Measurements from ENCODE around the gene EEF1A2. TPM values are rescaled to one million over a fixed set of nuclear protein-coding genes. Genes with fewer than 3 reads are reported as not detected.

The EEF1A2 gene
- polyA plus RNA-seq, 2 of the 4 experiments (the other 2 are of a cell fraction), result 16.3 to 129 TPM

DNA sequence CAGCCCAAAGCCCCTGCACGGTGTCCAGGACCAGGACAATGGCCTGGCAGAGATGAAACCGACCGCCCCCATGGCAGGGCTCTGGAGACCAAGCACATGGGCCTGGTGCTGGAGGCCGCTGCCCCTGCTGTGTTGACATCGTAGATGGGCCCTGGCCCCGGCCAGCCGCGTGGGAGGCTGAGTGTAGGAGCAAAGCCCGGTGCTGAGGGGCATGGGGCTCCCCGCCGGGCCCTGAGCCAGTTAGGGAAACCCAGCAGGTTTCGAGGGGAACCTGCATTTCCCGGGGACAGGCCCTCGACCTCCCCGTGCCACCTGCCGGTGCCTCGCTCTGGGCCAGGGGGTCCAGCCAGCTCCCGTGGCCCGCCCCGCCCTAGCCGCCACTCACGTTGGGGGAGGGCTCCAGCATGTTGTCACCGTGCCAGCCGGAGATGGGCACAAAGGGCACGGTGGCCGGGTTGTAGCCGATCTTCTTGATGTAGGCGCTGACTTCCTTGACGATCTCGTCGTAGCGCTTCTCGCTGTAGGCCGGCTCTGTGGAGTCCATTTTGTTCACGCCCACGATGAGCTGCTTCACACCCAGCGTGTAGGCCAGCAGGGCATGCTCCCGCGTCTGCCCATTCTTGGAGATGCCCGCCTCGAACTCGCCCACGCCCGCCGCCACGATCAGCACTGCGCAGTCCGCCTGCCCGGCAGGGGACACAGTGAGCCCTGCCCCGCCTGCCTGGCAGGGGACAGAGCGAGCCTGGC, 4.3 kb downstream of the EEF1A2 start (continued):
- TF ChIP-seq, protein P1, sequence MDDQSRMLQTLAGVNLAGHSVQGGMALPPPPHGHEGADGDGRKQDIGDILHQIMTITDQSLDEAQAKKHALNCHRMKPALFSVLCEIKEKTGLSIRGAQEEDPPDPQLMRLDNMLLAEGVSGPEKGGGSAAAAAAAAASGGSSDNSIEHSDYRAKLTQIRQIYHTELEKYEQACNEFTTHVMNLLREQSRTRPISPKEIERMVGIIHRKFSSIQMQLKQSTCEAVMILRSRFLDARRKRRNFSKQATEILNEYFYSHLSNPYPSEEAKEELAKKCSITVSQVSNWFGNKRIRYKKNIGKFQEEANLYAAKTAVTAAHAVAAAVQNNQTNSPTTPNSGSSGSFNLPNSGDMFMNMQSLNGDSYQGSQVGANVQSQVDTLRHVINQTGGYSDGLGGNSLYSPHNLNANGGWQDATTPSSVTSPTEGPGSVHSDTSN (IDR thresholded peaks at IDR 0.05), result no peak
- TF ChIP-seq HEYL (CRISPR knock-in tag; IDR thresholded peaks at IDR 0.05) (no peak), ZNF302 (CRISPR knock-in tag; IDR thresholded peaks at IDR 0.05) (no peak)

DNA sequence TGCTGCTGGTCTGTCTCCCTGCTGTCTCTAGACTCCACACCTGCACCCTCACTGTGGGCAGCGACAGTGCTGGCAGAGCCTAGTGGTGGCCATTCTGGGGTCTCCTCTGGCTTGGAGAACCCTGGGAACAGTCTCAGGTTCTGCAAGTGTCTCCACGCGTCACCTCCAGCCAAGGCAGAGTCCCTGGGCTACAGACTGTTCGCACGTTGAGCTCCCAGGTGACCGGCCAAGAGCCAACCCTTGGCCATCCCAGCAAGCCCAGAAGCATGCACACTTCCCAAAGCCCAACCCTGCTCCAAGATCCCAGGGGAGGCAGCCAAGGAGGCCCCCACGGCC, 4.8 kb downstream of the EEF1A2 start:
- H3K4me3 ChIP-seq, result no peak overlapping the region
- POLR2A ChIA-PET, result interaction anchor here (1.5 kb wide), 1 partner anchor 27 kb away, joined by 12 read pairs; the partner anchor contains the start of gene PPDPF
- CTCF ChIA-PET, result interaction anchor here (0.9 to 2.1 kb wide), 6 partner anchors 9 to 271 kb away, joined by 3 to 6 read pairs (median 3); partner anchors contain the start of gene PPDPF
- WGBS (ENCODE audit: missing lambda C conversion rate), result 91% methylated on average over 4 of the region's 7 CpGs
- DNase-seq (ENCODE audit: low read depth in 1 of 2, low spot score in 1 of 2) (no peak), ATAC-seq (no peak), FAIRE-seq (no peak)
- no peak overlapping the region for H3K27ac ChIP-seq
- TF ChIP-seq CHD4 (IDR thresholded peaks at IDR 0.05; ENCODE audit: borderline replicate concordance) (no peak), HDAC2 (IDR thresholded peaks at IDR 0.05) (no peak), NR3C1 (IDR thresholded peaks at IDR 0.05) (no peak), ZNF302 (CRISPR knock-in tag; IDR thresholded peaks at IDR 0.05) (no peak), BHLHE40 (IDR thresholded peaks at IDR 0.05; ENCODE audit: low read depth, low read length) (no peak), RARB (CRISPR knock-in tag; IDR thresholded peaks at IDR 0.05) (no peak), KDM5A (IDR thresholded peaks at IDR 0.05) (no peak), TP53 (CRISPR knock-in tag; IDR thresholded peaks at IDR 0.05) (no peak)
- TF ChIP-seq, protein P2, sequence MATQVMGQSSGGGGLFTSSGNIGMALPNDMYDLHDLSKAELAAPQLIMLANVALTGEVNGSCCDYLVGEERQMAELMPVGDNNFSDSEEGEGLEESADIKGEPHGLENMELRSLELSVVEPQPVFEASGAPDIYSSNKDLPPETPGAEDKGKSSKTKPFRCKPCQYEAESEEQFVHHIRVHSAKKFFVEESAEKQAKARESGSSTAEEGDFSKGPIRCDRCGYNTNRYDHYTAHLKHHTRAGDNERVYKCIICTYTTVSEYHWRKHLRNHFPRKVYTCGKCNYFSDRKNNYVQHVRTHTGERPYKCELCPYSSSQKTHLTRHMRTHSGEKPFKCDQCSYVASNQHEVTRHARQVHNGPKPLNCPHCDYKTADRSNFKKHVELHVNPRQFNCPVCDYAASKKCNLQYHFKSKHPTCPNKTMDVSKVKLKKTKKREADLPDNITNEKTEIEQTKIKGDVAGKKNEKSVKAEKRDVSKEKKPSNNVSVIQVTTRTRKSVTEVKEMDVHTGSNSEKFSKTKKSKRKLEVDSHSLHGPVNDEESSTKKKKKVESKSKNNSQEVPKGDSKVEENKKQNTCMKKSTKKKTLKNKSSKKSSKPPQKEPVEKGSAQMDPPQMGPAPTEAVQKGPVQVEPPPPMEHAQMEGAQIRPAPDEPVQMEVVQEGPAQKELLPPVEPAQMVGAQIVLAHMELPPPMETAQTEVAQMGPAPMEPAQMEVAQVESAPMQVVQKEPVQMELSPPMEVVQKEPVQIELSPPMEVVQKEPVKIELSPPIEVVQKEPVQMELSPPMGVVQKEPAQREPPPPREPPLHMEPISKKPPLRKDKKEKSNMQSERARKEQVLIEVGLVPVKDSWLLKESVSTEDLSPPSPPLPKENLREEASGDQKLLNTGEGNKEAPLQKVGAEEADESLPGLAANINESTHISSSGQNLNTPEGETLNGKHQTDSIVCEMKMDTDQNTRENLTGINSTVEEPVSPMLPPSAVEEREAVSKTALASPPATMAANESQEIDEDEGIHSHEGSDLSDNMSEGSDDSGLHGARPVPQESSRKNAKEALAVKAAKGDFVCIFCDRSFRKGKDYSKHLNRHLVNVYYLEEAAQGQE (IDR thresholded peaks at IDR 0.05), result no peak
- TF ChIP-seq, protein P3, sequence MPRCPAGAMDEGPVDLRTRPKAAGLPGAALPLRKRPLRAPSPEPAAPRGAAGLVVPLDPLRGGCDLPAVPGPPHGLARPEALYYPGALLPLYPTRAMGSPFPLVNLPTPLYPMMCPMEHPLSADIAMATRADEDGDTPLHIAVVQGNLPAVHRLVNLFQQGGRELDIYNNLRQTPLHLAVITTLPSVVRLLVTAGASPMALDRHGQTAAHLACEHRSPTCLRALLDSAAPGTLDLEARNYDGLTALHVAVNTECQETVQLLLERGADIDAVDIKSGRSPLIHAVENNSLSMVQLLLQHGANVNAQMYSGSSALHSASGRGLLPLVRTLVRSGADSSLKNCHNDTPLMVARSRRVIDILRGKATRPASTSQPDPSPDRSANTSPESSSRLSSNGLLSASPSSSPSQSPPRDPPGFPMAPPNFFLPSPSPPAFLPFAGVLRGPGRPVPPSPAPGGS (IDR thresholded peaks at IDR 0.05), result no peak
- TF ChIP-seq, protein P4, sequence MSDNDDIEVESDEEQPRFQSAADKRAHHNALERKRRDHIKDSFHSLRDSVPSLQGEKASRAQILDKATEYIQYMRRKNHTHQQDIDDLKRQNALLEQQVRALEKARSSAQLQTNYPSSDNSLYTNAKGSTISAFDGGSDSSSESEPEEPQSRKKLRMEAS (IDR thresholded peaks at IDR 0.05), result no peak
- H3K4me2 ChIP-seq, result no peak overlapping the region
- peaks cover 22% of the 10 kb centered on the region for H3K4me1 ChIP-seq
- H3K9me3 ChIP-seq, result no peaks in the 10 kb centered on the region

DNA sequence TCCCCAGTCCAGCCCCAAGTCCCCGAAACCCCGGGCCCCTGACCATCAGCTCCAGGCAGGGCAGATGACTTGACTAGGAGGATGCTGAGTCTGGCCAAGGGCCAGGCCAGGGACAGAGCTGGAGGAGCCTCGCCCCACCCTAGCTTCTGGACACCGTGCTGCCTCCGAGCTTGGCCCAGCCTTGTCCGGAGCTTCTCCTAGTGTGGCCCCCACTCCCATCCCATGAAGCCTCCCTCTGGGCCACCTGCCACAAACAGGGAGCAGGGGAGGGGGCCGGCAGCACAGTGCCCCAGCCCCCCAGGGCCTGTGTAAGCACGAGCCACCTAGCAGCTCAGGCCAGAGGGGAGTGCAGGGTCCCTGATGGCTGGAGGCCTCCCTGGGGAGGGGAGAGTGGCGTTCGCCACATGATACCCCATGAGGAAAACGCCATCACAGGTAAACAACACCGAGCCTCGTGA, 5.3 kb downstream of the EEF1A2 start:
- no peak for ATAC-seq
- no peak for TF ChIP-seq FOSB (CRISPR knock-in tag; IDR thresholded peaks at IDR 0.05)
- no peak for TF ChIP-seq SREBF2 (IDR thresholded peaks at IDR 0.05)
- no peak for TF ChIP-seq RFX5 (IDR thresholded peaks at IDR 0.05)
- TF ChIP-seq MAFK (IDR thresholded peaks at IDR 0.05; ENCODE audit: partially characterized antibody), result no peak
- no peak for TF ChIP-seq RARB (CRISPR knock-in tag; IDR thresholded peaks at IDR 0.05)
- no peak for TF ChIP-seq HEYL (CRISPR knock-in tag; IDR thresholded peaks at IDR 0.05)
- no peak for TF ChIP-seq HOXB13 (CRISPR knock-in tag; IDR thresholded peaks at IDR 0.05; ENCODE audit: low read depth)
- TF ChIP-seq SMC3 (IDR thresholded peaks at IDR 0.05), result no peak
- TF ChIP-seq KDM1A (IDR thresholded peaks at IDR 0.05; ENCODE audit: low read depth), result no peak
- no peak for TF ChIP-seq EHMT2 (IDR thresholded peaks at IDR 0.05; ENCODE audit: low read depth)
- no peak for TF ChIP-seq EHF (CRISPR knock-in tag; IDR thresholded peaks at IDR 0.05)
- no peak for TF ChIP-seq CBX2 (IDR thresholded peaks at IDR 0.05; ENCODE audit: borderline replicate concordance, low read depth)
- no peak for TF ChIP-seq TFCP2L1 (CRISPR knock-in tag; IDR thresholded peaks at IDR 0.05)
- no peak for TF ChIP-seq HDAC2 (IDR thresholded peaks at IDR 0.05)
- TF ChIP-seq CBX8 (IDR thresholded peaks at IDR 0.05), result no peak
- TF ChIP-seq, protein P4 (IDR thresholded peaks at IDR 0.05), result no peak
- no peak for TF ChIP-seq ZNF302 (CRISPR knock-in tag; IDR thresholded peaks at IDR 0.05)
- TF ChIP-seq FOXS1 (CRISPR knock-in tag; IDR thresholded peaks at IDR 0.05), result no peak
- 67% methylated on average over 6 of the region's 13 CpGs for WGBS (ENCODE audit: missing lambda C conversion rate)
- CTCF ChIA-PET, result interaction anchor here (0.8 to 2.1 kb wide), 6 partner anchors 9 to 270 kb away, joined by 3 to 6 read pairs (median 3); partner anchors contain the start of gene PPDPF
- Histone ChIP-seq H3K4me1 (peaks cover 22% of the 10 kb centered on the region), H3K27ac (no peak overlapping the region), H3K4me2 (no peak overlapping the region), H3K9me3 (no peaks in the 10 kb centered on the region), H3K4me3 (no peak overlapping the region)
- POLR2A ChIA-PET, result interaction anchor here (1.5 kb wide), 1 partner anchor 27 kb away, joined by 12 read pairs; the partner anchor contains the start of gene PPDPF
- DNase-seq (ENCODE audit: low read depth in 1 of 2, low spot score in 1 of 2), result no peak
- no peak for FAIRE-seq
